Gastroesophageal sphincter (tissue), 4 donors: ENCODE measurements around the gene PREX1. TPM values are rescaled to one million over a fixed set of nuclear protein-coding genes. Genes with fewer than 3 reads are reported as not detected.

Source experiments
- ATAC-seq: fragments of 150-250 bp; one replicate; pipeline ENCODE4 v1.9.1; 2016; ENCODE audit warnings: mild to moderate bottlenecking, moderate library complexity
- H3K27ac ChIP-seq, 4 donors: fragments of 200-600 bp; sonication (generic) in 3 of 4; 1 replicate in 3 of 4; 2 replicates in 1 of 4; pipeline ENCODE4 v1.5.1; 2016 to 2019
- H3K27me3 ChIP-seq: fragments of 200-600 bp; sonication (generic); one replicate; pipeline ENCODE4 v1.5.1; 2019
- H3K36me3 ChIP-seq, 2 donors: fragments of 200-600 bp; sonication (generic); one replicate each; pipeline ENCODE4 v1.5.1; 2019; ENCODE audit warnings: control low read depth in 1 of 2
- H3K4me1 ChIP-seq, 3 donors: fragments of 200-600 bp; sonication (generic); 1 replicate in 2 of 3; 2 replicates in 1 of 3; pipeline ENCODE4 v1.5.1; 2016 to 2019; ENCODE audit warnings: control low read depth in 2 of 3
- H3K4me3 ChIP-seq, 2 donors: fragments of 200-600 bp; sonication (generic); one replicate each; pipeline ENCODE4 v1.5.1; 2019; ENCODE audit warnings: mild to moderate bottlenecking in 1 of 2, moderate library complexity in 1 of 2
- H3K9me3 ChIP-seq, 3 donors: fragments of 200-600 bp; sonication (generic); one replicate each; pipeline ENCODE4 v1.5.1; 2017 to 2019; ENCODE audit warnings: control low read depth in 2 of 3
- CTCF ChIP-seq, 4 experiments: fragments of 200-600 bp in 2 of 4; fragments of 450-650 bp in 2 of 4; sonication (generic) in 1 of 4; IDR thresholded peaks; one replicate each; pipeline ENCODE4 v1.5.1; 2017 to 2019; ENCODE audit warnings: antibody characterized with exemption in 4 of 4, mild to moderate bottlenecking in 2 of 4, moderate library complexity in 2 of 4
- EP300 ChIP-seq: sonication (generic); formaldehyde crosslinking; IDR thresholded peaks from one replicate; pipeline ENCODE4 v1.6.1; 2017; ENCODE audit warnings: antibody characterized with exemption, mild to moderate bottlenecking
- POLR2A ChIP-seq, 2 donors: fragments of 450-650 bp; IDR thresholded peaks; one replicate each; pipeline ENCODE4 v1.6.1; 2017; ENCODE audit warnings: antibody characterized with exemption in 2 of 2, mild to moderate bottlenecking in 2 of 2, moderate library complexity in 1 of 2
- POLR2AphosphoS5 ChIP-seq: sonication (generic); formaldehyde crosslinking; IDR thresholded peaks from one replicate; pipeline ENCODE4 v1.6.1; 2017; ENCODE audit warnings: antibody characterized with exemption
- WGBS, 2 donors: methylation state at CpG; one replicate each; pipeline ENCODE4 v1.1.5; 2018; ENCODE audit warnings: low coverage in 1 of 2; 5-methylcytosine and 5-hydroxymethylcytosine counted together
- total RNA-seq, 4 donors: library from RNA; depleted of rRNA; stranded (reverse); fragments of >200 nt; gene quantifications; one replicate each; pipeline ENCODE4 v1.1.0, GENCODE V29; 2016

PREX1 gene
- total RNA-seq, 4 donors from 2014 or later: 16.3 to 35.7 (median 20.0) TPM

GRCh38 chr20:48616481-48616880 lies 211.3 kb downstream of the PREX1 start:
- ATAC-seq: no peak
- peaks cover 0 to 22% (median 9%) of the 10 kb centered on the region in 3 donors for H3K4me1 ChIP-seq
- no peaks in the 10 kb centered on the region for H3K36me3 ChIP-seq
- no peak for TF ChIP-seq EP300
- TF ChIP-seq CTCF (IDR thresholded peaks at IDR 0.05): no peak
- no peak for TF ChIP-seq POLR2A (IDR thresholded peaks at IDR 0.05)
- TF ChIP-seq POLR2AphosphoS5: no peak
- no peaks in the 10 kb centered on the region for H3K9me3 ChIP-seq
- 40% methylated on average over 2 of the region's 7 CpGs; no CpG with 5 or more reads in 1 of the 2 donors for WGBS, 2 donors
- no peak overlapping the region for H3K27ac ChIP-seq
- H3K27me3 ChIP-seq: no peaks in the 10 kb centered on the region
- no peak overlapping the region for H3K4me3 ChIP-seq

- WGBS, 2 donors: 86% methylated on average over 1 of the region's 3 CpGs; no CpG with 5 or more reads in 1 of the 2 donors
- no peak for ATAC-seq
- H3K4me3 ChIP-seq: no peak overlapping the region
- H3K27ac ChIP-seq: no peak overlapping the region
- no peaks in the 10 kb centered on the region for H3K9me3 ChIP-seq
- no peaks in the 10 kb centered on the region for H3K36me3 ChIP-seq
- no peaks in the 10 kb centered on the region for H3K27me3 ChIP-seq
- peaks cover 0 to 16% (median 9%) of the 10 kb centered on the region in 3 donors for H3K4me1 ChIP-seq
- TF ChIP-seq POLR2A (IDR thresholded peaks at IDR 0.05): no peak
- no peak for TF ChIP-seq EP300
- TF ChIP-seq POLR2AphosphoS5: no peak
- no peak for TF ChIP-seq CTCF (IDR thresholded peaks at IDR 0.05)
Measured at GRCh38 chr20:48615871-48616270, 211.9 kb downstream of the PREX1 start.

- H3K9me3 ChIP-seq: no peaks in the 10 kb centered on the region
- H3K4me1 ChIP-seq: peaks cover 0 to 5% (median 3%) of the 10 kb centered on the region in 3 donors
- no peak overlapping the region for H3K27ac ChIP-seq
- no peak for TF ChIP-seq POLR2AphosphoS5
- TF ChIP-seq EP300: no peak
- TF ChIP-seq CTCF (IDR thresholded peaks at IDR 0.05): no peak
- TF ChIP-seq POLR2A (IDR thresholded peaks at IDR 0.05): no peak
- H3K4me3 ChIP-seq: no peak overlapping the region
- no peaks in the 10 kb centered on the region for H3K27me3 ChIP-seq
- WGBS, 2 donors: 88 to 89% methylated on average over 7 to 9 of the region's 12 CpGs
- ATAC-seq: no peak
- no peaks in the 10 kb centered on the region for H3K36me3 ChIP-seq
Measured at GRCh38 chr20:48614593-48615274, 213.1 kb downstream of the PREX1 start.

- Histone ChIP-seq H3K27ac (no peak overlapping the region), H3K36me3 (no peaks in the 10 kb centered on the region), H3K4me3 (no peak overlapping the region), H3K27me3 (no peaks in the 10 kb centered on the region), H3K9me3 (no peaks in the 10 kb centered on the region), H3K4me1 (no peaks in the 10 kb centered on the region)
- no peak for ATAC-seq
- 29 to 35% methylated on average over 2 to 3 of the region's 4 CpGs for WGBS, 2 donors
- TF ChIP-seq CTCF (IDR thresholded peaks at IDR 0.05) (no peak), EP300 (no peak), POLR2AphosphoS5 (no peak), POLR2A (IDR thresholded peaks at IDR 0.05) (no peak)
Measured at GRCh38 chr20:48613926-48614325, 213.9 kb downstream of the PREX1 start.

- H3K4me1 ChIP-seq: no peaks in the 10 kb centered on the region
- H3K27ac ChIP-seq: no peak overlapping the region
- no peak overlapping the region for H3K4me3 ChIP-seq
- TF ChIP-seq POLR2A (IDR thresholded peaks at IDR 0.05) (no peak), POLR2AphosphoS5 (no peak), EP300 (no peak), CTCF (IDR thresholded peaks at IDR 0.05) (no peak)
- no peak for ATAC-seq
- H3K9me3 ChIP-seq: no peaks in the 10 kb centered on the region
- WGBS, 2 donors: 40 to 90% methylated on average over 2 to 6 of the region's 6 CpGs
- H3K27me3 ChIP-seq: no peaks in the 10 kb centered on the region
- H3K36me3 ChIP-seq: no peaks in the 10 kb centered on the region
Measured at GRCh38 chr20:48612335-48612734, 215.5 kb downstream of the PREX1 start.
